Muscle layer of colon (tissue), 2 donors: Measurements from ENCODE around the gene CYP4F11.
"Not testable (repeated sequence)": the region's sequence is repeated elsewhere in the genome, so short reads cannot be mapped to it uniquely, and the experiment has no call there.

Experiments used
- H3K27ac ChIP-seq: one replicate; pipeline ENCODE4 v1.7.0; 2013; ENCODE audit warnings: low read depth, mild to moderate bottlenecking, low read length, moderate library complexity
- H3K27me3 ChIP-seq, 2 donors: one replicate each; pipeline ENCODE4 v1.7.0; 2013; ENCODE audit warnings: low read length in 2 of 2, mild to moderate bottlenecking in 2 of 2; ENCODE audit not compliant: insufficient read depth in 2 of 2, control insufficient read depth in 1 of 2
- H3K36me3 ChIP-seq: one replicate; pipeline ENCODE4 v1.7.0; 2013; ENCODE audit warnings: mild to moderate bottlenecking, low read length; ENCODE audit not compliant: insufficient read depth
- H3K4me1 ChIP-seq: one replicate; pipeline ENCODE4 v1.7.0; 2013; ENCODE audit warnings: mild to moderate bottlenecking, low read length; ENCODE audit not compliant: insufficient read depth
- H3K4me3 ChIP-seq, 2 donors: one replicate each; pipeline ENCODE4 v1.7.0; 2013; ENCODE audit warnings: low read length in 2 of 2, low read depth in 1 of 2, mild to moderate bottlenecking in 1 of 2, moderate library complexity in 1 of 2
- H3K9ac ChIP-seq: one replicate; pipeline ENCODE4 v1.7.0; 2013; ENCODE audit warnings: low read length
- H3K9me3 ChIP-seq: one replicate; pipeline ENCODE4 v1.7.0; 2013; ENCODE audit warnings: mild to moderate bottlenecking, low read length
- donor health status: abdominal sarcoma.
- donor health status: Adenocarcinoma of cecum.

Gene CYP4F11

DNA sequence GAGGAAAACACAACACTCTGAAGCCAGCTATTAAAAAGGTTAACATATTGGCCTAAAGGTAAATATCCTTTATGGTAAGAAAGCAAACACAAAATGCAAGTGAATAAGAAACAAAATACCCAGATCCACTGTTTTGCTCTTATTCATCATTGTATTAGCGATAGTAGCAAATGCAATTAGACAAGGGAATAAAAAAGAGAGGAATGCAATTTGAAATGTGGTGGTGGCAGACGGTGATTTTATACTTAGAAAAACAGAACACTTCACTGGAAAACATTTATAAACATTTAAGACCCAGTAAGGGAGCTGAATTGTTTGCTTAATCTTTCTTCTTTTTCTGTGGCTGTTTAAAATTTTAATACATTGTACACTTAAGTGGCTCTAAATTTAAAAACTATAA is 19.2 kb downstream of the CYP4F11 start:
- peaks cover 8% of the 10 kb centered on the region for H3K9me3 ChIP-seq
- peaks cover 10 to 28% of the 10 kb centered on the region in 2 donors for H3K27me3 ChIP-seq
- no peaks in the 10 kb centered on the region for H3K36me3 ChIP-seq
- no peaks in the 10 kb centered on the region for H3K4me1 ChIP-seq
- no peak overlapping the region for H3K4me3 ChIP-seq
- no peak overlapping the region for H3K27ac ChIP-seq
- no peak overlapping the region for H3K9ac ChIP-seq

GRCh38 chr19:15913830-15914229 is 20.5 kb downstream of the CYP4F11 start:
- Histone ChIP-seq H3K9me3 (peaks cover 8% of the 10 kb centered on the region), H3K4me1 (no peaks in the 10 kb centered on the region), H3K27me3 (peaks cover 10 to 28% of the 10 kb centered on the region in 2 donors), H3K36me3 (no peaks in the 10 kb centered on the region), H3K27ac (no peak overlapping the region), H3K4me3 (no peak overlapping the region), H3K9ac (no peak overlapping the region)

DNA sequence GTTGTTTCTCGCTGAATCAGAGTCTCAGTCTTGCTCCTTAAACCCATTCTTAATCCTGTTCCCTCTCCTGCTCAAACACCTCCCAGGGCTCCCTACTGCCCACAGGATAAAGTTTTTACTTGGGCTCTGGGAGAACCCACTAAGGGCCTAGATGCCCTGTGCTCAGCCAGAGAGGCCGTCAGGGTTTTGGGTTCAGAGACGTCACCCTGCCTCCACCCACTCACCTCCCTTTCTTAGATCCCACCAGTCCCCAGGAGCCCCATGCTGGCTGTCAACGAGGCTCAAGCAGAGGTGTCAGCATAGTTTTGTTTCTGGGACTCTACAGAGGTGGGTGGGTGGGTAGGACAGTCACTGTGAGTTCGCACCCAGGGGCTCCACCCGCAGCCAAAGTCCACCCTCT is 20.9 kb downstream of the CYP4F11 start:
- no peak overlapping the region for H3K4me3 ChIP-seq
- H3K9ac ChIP-seq = no peak overlapping the region
- no peaks in the 10 kb centered on the region for H3K36me3 ChIP-seq
- H3K27ac ChIP-seq = no peak overlapping the region
- H3K27me3 ChIP-seq = peaks cover 10 to 28% of the 10 kb centered on the region in 2 donors
- peaks cover 8% of the 10 kb centered on the region for H3K9me3 ChIP-seq
- no peaks in the 10 kb centered on the region for H3K4me1 ChIP-seq

DNA sequence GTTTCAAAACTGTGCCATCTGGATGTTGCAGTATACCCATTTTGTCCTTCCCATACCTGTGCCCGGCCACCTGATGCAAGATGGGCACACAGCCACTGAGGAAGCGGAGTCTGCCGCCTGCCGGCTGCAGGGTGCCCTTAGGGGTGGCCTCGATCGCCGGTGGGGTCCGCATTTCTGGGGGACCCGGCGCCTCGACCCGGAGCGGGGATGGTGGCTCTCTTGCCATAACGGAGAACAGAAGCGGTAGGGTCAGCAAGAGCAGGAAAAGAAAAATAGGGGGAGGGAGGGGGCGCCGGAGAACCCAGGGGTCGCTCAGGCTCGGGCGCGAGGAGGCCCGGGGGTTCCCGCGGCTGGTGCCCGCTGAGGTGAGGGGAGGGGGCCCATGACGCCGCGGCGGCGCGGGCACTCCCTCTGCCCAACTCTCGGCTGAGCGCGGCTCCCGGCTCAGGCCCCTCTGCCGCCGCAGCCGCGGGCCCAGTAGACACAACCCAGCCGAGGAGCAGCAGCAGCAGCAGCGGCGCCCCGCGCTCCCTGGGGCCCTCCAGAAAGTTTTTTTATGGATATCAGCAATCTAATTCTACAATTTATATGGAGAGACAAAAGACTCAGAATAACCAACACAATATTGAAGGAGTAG is 22.6 kb downstream of the CYP4F11 start:
- Histone ChIP-seq H3K4me1 (no peaks in the 10 kb centered on the region), H3K9me3 (peaks cover 8% of the 10 kb centered on the region), H3K36me3 (no peaks in the 10 kb centered on the region), H3K4me3 (no peak overlapping the region), H3K9ac (no peak overlapping the region), H3K27me3 (peaks cover 10 to 28% of the 10 kb centered on the region in 2 donors), H3K27ac (no peak overlapping the region)

DNA sequence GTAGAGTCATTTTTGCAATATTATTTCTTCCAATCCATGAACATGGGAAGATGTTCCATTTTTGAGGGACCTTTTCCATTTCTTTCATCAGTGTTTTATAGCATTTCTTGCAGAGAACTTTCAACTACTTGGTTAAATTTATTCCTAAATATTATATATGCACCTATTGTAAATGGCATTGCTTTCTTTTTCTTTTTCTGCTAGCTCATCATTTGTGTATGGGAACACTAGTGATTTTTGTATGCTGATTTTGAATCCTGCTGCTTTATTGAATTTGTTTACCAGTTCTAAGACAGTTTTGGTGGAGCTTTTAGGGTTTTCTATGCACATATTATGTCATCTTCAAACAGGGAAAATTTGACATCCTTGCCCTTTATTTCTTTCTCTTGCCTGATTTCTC is 29.3 kb downstream of the CYP4F11 start:
- Histone ChIP-seq H3K27ac (no peak overlapping the region), H3K4me3 (no peak overlapping the region), H3K36me3 (no peaks in the 10 kb centered on the region), H3K9ac (no peak overlapping the region), H3K4me1 (no peaks in the 10 kb centered on the region), H3K9me3 (no peaks in the 10 kb centered on the region), H3K27me3 (peaks cover 0 to 4% of the 10 kb centered on the region in 2 donors)

- not testable (repeated sequence) for H3K4me1 ChIP-seq, H3K27ac ChIP-seq, H3K36me3 ChIP-seq, H3K9me3 ChIP-seq, H3K9ac ChIP-seq, H3K27me3 ChIP-seq, H3K4me3 ChIP-seq
Measured at GRCh38 chr19:15902898-15903297, 31.4 kb downstream of the CYP4F11 start.

- H3K4me1 ChIP-seq = no peaks in the 10 kb centered on the region
- H3K27me3 ChIP-seq = peaks cover 0 to 12% of the 10 kb centered on the region in 2 donors
- no peak overlapping the region for H3K4me3 ChIP-seq
- no peak overlapping the region for H3K9ac ChIP-seq
- no peaks in the 10 kb centered on the region for H3K9me3 ChIP-seq
- H3K36me3 ChIP-seq = no peaks in the 10 kb centered on the region
- H3K27ac ChIP-seq = no peak overlapping the region
Measured at GRCh38 chr19:15902254-15902653, 32.1 kb downstream of the CYP4F11 start.

- H3K27ac ChIP-seq = no peak overlapping the region
- peaks cover 0 to 18% of the 10 kb centered on the region in 2 donors for H3K27me3 ChIP-seq
Measured at GRCh38 chr19:15900504-15900903, 33.8 kb downstream of the CYP4F11 start.

GRCh38 chr19:15900032-15900431 is 34.3 kb downstream of the CYP4F11 start:
- H3K9ac ChIP-seq, H3K36me3 ChIP-seq, H3K4me1 ChIP-seq, H3K27ac ChIP-seq, H3K9me3 ChIP-seq, H3K4me3 ChIP-seq: not testable (repeated sequence)
- H3K27me3 ChIP-seq = peaks cover 0 to 18% of the 10 kb centered on the region in 2 donors

More at GRCh38 chr19:15900504-15900903, 33.8 kb downstream of the CYP4F11 start:
- Histone ChIP-seq H3K4me1 (no peaks in the 10 kb centered on the region), H3K4me3 (no peak overlapping the region), H3K9ac (no peak overlapping the region), H3K9me3 (no peaks in the 10 kb centered on the region), H3K36me3 (no peaks in the 10 kb centered on the region)

DNA sequence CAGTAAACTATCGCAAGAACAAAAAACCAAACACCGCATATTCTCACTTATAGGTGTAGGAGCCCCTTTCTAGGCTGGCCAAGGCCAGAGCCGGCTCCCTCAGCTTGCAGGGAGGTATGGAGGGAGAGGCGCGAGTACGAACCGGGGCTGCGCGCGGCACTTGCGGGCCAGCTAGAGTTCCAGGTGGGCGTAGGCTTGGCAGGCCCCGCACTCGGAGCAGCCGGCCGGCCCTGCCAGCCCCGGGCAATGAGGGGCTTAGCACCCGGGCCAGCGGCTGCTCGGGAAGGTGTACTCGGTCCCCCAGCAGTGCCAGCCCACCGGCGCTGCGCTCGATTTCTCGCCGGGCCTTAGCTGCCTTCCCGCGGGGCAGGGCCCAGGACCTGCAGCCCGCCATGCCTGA is 34.8 kb downstream of the CYP4F11 start:
- H3K27me3 ChIP-seq = peaks cover 0 to 18% of the 10 kb centered on the region in 2 donors
- not testable (repeated sequence) for H3K4me3 ChIP-seq, H3K4me1 ChIP-seq, H3K9me3 ChIP-seq, H3K36me3 ChIP-seq, H3K9ac ChIP-seq, H3K27ac ChIP-seq

GRCh38 chr19:15897738-15898276 is 36.5 kb downstream of the CYP4F11 start, which contains the start of gene CYP4F2:
CYP4F2 (minus strand) TSS chr19:15898074; CDS start chr19:15897611, 463 bp downstream.
- Histone ChIP-seq H3K4me1 (no peaks in the 10 kb centered on the region), H3K27ac (no peak within 1 kb of the TSS), H3K36me3 (no peaks in the 10 kb centered on the region), H3K9me3 (no peaks in the 10 kb centered on the region), H3K4me3 (no peak within 1 kb of the TSS), H3K27me3 (peaks cover 0 to 18% of the 10 kb centered on the region in 2 donors), H3K9ac (no peak within 1 kb of the TSS)
